Tibial nerve (tissue), 3 donors: ENCODE results near the gene LAIR2.

Experiments used
- CTCF ChIP-seq, 5 experiments: fragments of 200-600 bp in 3 of 5; fragments of 450-650 bp in 2 of 5; sonication (generic) in 3 of 5; IDR thresholded peaks; one replicate each; pipeline ENCODE4 v1.5.1; 2016 to 2019; ENCODE audit warnings: antibody characterized with exemption in 5 of 5, mild to moderate bottlenecking in 3 of 5, moderate library complexity in 2 of 5
- POLR2A ChIP-seq, 2 donors: fragments of 450-650 bp; IDR thresholded peaks; one replicate each; pipeline ENCODE4 v1.6.1; 2017; ENCODE audit warnings: antibody characterized with exemption in 2 of 2, mild to moderate bottlenecking in 2 of 2, moderate library complexity in 2 of 2

GRCh38 chr19:54459282-54460229 lies 43.1 kb upstream of the LAIR2 start:
- TF ChIP-seq POLR2A (IDR thresholded peaks at IDR 0.05) (no peak), CTCF (IDR thresholded peaks at IDR 0.05) (no peak)
